ENCODE results near the gene SLC9C2.

Gene SLC9C2

DNA sequence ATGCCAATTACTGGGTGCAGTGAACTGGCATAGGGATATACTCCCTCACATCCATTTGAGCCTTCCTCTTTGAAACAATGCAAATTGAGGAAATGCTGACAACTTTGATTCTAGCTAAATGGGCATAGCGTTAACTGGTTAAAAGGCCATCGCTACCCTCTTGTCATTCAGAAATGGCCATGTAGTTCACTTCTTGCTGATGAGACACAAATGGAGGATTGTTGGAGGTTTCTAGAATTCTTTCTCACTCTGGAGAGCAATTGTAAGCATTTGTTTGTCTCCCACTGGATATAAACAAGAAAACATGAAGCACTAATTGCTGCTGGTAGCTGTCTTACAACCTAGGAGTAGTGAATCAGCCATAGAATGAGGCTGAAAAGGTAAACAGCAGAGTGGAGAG, 111.4 kb downstream of the SLC9C2 start:
- H3K4me3 ChIP-seq (ENCODE audit: low read depth, low read length) = no peak overlapping the region
- DNase-seq (ENCODE audit: low read depth, low spot score) = no peak
- TF ChIP-seq, protein P1, sequence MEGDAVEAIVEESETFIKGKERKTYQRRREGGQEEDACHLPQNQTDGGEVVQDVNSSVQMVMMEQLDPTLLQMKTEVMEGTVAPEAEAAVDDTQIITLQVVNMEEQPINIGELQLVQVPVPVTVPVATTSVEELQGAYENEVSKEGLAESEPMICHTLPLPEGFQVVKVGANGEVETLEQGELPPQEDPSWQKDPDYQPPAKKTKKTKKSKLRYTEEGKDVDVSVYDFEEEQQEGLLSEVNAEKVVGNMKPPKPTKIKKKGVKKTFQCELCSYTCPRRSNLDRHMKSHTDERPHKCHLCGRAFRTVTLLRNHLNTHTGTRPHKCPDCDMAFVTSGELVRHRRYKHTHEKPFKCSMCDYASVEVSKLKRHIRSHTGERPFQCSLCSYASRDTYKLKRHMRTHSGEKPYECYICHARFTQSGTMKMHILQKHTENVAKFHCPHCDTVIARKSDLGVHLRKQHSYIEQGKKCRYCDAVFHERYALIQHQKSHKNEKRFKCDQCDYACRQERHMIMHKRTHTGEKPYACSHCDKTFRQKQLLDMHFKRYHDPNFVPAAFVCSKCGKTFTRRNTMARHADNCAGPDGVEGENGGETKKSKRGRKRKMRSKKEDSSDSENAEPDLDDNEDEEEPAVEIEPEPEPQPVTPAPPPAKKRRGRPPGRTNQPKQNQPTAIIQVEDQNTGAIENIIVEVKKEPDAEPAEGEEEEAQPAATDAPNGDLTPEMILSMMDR (IDR thresholded peaks at IDR 0.05; ENCODE audit: insufficient read depth, low read length, missing control alignments) = no peak
- ChIA-PET POLR2A (no interaction called here), CTCF (interaction anchor here (1.4 kb wide), 1 partner anchor 749 kb away, joined by 4 read pairs; no protein-coding TSS in a partner anchor)

- H3K4me3 ChIP-seq (ENCODE audit: low read depth, low read length) = no peak overlapping the region
- TF ChIP-seq, protein P1 (IDR thresholded peaks at IDR 0.05; ENCODE audit: insufficient read depth, low read length, missing control alignments) = no peak
- ChIA-PET POLR2A (no interaction called here), CTCF (interaction anchor here (1.4 kb wide), 1 partner anchor 748 kb away, joined by 4 read pairs; no protein-coding TSS in a partner anchor)
- no peak for DNase-seq (ENCODE audit: low read depth, low spot score)
Measured at GRCh38 chr1:173489929-173490328, 112.9 kb downstream of the SLC9C2 start.

- TF ChIP-seq, protein P1 (IDR thresholded peaks at IDR 0.05; ENCODE audit: insufficient read depth, low read length, missing control alignments) = no peak
- ChIA-PET CTCF (no interaction called here), POLR2A (no interaction called here)
- DNase-seq (ENCODE audit: low read depth, low spot score) = no peak
- no peak overlapping the region for H3K4me3 ChIP-seq (ENCODE audit: low read depth, low read length)
Measured at GRCh38 chr1:173489149-173489600, 113.7 kb downstream of the SLC9C2 start.

DNA sequence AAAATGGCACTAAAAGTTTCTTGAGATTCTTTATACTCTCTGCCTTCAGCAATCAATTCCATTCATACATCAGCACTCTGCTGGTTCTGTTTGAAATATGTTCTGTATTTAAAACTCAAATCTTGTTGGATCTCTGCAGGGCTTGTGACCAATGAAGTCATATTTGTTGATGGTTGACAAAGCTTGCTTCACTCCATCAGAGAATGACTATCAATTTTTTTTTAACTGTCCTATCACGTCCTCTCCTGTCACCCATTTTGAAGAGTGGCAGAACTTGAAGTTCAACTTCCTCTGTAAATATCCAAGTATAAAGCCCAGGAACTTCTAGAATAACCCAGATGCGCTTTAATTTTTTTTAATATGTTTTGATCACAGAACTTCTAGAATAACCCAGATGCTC, 114.9 kb downstream of the SLC9C2 start:
- TF ChIP-seq, protein P1 (IDR thresholded peaks at IDR 0.05; ENCODE audit: insufficient read depth, low read length, missing control alignments) = no peak
- H3K4me3 ChIP-seq (ENCODE audit: low read depth, low read length) = no peak overlapping the region
- DNase-seq (ENCODE audit: low read depth, low spot score) = no peak
- POLR2A ChIA-PET = no interaction called here
- CTCF ChIA-PET = interaction anchor here (1.3 kb wide), 1 partner anchor 58 kb away, joined by 3 read pairs; no protein-coding TSS in a partner anchor

GRCh38 chr1:173485401-173485800, 117.5 kb downstream of the SLC9C2 start:
- no peak for DNase-seq (ENCODE audit: low read depth, low spot score)
- TF ChIP-seq, protein P1 (IDR thresholded peaks at IDR 0.05; ENCODE audit: insufficient read depth, low read length, missing control alignments) = no peak
- H3K4me3 ChIP-seq (ENCODE audit: low read depth, low read length) = no peak overlapping the region
- CTCF ChIA-PET = interaction anchor here (0.9 to 1.1 kb wide), 2 partner anchors 9 to 56 kb away, joined by 3 to 4 read pairs; no protein-coding TSS in a partner anchor
- POLR2A ChIA-PET = interaction anchor here (0.6 to 1.2 kb wide), 2 partner anchors 9 to 1427 kb away, joined by 3 read pairs; no protein-coding TSS in a partner anchor

DNA sequence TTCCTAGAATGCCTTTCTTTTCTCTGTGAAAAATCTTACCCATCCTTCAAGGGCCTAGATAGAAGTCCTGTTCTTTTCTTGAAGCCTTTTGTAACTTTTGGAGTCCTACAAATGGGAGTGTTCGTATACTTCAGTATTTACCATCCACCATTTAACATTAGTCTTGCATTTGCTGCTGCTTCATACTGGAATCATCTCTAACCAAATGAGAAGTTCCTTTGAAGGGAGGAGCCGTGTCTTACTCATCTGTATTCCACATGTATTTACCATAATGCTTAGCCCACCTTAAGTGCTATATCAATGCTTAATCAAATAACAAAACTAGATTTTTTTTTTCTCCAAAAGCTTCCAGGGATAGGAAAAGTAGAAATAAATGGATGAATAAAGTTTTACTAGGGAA, 118.6 kb downstream of the SLC9C2 start:
- TF ChIP-seq, protein P1 (IDR thresholded peaks at IDR 0.05; ENCODE audit: insufficient read depth, low read length, missing control alignments) = no peak
- CTCF ChIA-PET = no interaction called here
- POLR2A ChIA-PET = no interaction called here
- H3K4me3 ChIP-seq (ENCODE audit: low read depth, low read length) = no peak overlapping the region
- DNase-seq (ENCODE audit: low read depth, low spot score) = no peak
